ENCODE measurements around the gene PRR23B. TPM values are rescaled to one million over a fixed set of nuclear protein-coding genes. Genes with fewer than 3 reads are reported as not detected.

Gene PRR23B
- total RNA-seq, 1 donor from 2014 or later = not detected

- no peaks in the 10 kb centered on the region for H3K27me3 Mint-ChIP-seq (ENCODE audit: insufficient read depth, low read depth)
Observed at GRCh38 chr3:139044366-139045210, 23.9 kb upstream of the PRR23B start, which contains the start of gene PRR23C. PRR23C (minus strand) TSS chr3:139044892; CDS start chr3:139044620, 272 bp downstream.

DNA sequence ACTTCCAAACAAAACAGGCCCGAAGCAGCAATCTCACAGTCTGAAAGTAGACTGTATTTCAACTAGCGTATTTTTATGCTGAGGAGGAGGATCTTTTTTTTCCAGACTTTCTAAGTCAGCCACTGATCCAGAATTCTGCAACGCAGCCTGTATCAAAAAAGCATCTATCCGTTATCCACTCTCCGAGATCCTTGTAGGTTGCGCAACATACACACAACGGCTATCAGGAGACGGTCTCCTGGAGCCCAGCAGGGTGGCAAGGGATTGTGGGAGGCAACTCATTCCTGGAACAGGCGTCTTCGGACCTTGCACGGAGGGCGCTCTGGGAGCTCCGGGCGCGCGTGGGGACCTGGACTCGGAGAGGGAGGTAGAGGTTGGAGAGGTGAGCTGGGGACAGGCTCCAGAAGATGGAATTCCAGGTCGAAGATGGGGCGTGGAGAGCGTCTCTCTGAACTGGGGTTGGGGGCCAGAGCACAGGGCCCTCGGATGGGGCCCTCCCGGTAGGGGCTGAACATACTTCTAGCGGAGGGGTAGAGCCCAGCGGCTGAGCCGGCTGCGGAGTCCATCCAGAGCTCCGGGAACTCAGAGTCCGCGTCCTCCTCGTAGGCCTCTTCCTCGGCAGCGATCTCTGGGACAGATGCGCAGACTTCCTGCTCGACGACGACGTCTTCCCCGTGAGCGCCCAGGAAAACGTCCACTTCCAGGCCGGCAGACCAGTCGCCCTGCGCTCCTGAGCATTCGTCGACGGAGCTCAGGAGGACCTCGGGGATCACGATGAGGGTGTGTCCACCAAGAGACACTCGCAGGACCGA, 23.0 kb upstream of the PRR23B start:
- no peak overlapping the region for H2AFZ ChIP-seq (replicated peaks)

More at GRCh38 chr3:139044366-139045210, 23.9 kb upstream of the PRR23B start, which contains the start of gene PRR23C:
- no peaks in the 10 kb centered on the region for H3K36me3 Mint-ChIP-seq
- H3K4me1 ChIP-seq = no peaks in the 10 kb centered on the region
- H3K27ac Mint-ChIP-seq = no peak within 1 kb of the TSS
- no peaks in the 10 kb centered on the region for H3K79me2 ChIP-seq (ENCODE audit: low read depth)
- no peak within 1 kb of the TSS for H3K4me2 ChIP-seq
- H3K4me3 ChIP-seq = no peak within 1 kb of the TSS
- H3K9me3 ChIP-seq (ENCODE audit: low read depth) = no peaks in the 10 kb centered on the region
- no peak within 1 kb of the TSS for H3K4me3 Mint-ChIP-seq
- TF ChIP-seq EZH2phosphoT487 (IDR thresholded peaks at IDR 0.05) (no peak), EZH2 (IDR thresholded peaks at IDR 0.05) (no peak)
- TF ChIP-seq, protein P1, sequence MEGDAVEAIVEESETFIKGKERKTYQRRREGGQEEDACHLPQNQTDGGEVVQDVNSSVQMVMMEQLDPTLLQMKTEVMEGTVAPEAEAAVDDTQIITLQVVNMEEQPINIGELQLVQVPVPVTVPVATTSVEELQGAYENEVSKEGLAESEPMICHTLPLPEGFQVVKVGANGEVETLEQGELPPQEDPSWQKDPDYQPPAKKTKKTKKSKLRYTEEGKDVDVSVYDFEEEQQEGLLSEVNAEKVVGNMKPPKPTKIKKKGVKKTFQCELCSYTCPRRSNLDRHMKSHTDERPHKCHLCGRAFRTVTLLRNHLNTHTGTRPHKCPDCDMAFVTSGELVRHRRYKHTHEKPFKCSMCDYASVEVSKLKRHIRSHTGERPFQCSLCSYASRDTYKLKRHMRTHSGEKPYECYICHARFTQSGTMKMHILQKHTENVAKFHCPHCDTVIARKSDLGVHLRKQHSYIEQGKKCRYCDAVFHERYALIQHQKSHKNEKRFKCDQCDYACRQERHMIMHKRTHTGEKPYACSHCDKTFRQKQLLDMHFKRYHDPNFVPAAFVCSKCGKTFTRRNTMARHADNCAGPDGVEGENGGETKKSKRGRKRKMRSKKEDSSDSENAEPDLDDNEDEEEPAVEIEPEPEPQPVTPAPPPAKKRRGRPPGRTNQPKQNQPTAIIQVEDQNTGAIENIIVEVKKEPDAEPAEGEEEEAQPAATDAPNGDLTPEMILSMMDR (IDR thresholded peaks at IDR 0.05) = no peak
- H2AFZ ChIP-seq (replicated peaks) = no peak within 1 kb of the TSS
- H3K27ac ChIP-seq = no peak within 1 kb of the TSS
- no peaks in the 10 kb centered on the region for H3K4me1 Mint-ChIP-seq
- no peak within 1 kb of the TSS for H3K9ac ChIP-seq
- H3K36me3 ChIP-seq = no peaks in the 10 kb centered on the region
- no peaks in the 10 kb centered on the region for H3K27me3 ChIP-seq
- H3K9me3 Mint-ChIP-seq = peaks cover 21% of the 10 kb centered on the region
- H4K20me1 ChIP-seq (ENCODE audit: low read depth) = no peaks in the 10 kb centered on the region
- no peak for DNase-seq (ENCODE audit: low spot score)
- no peaks in the 10 kb centered on the region for H3F3A ChIP-seq (ENCODE audit: low read depth)

GRCh38 chr3:139037478-139037877, 16.8 kb upstream of the PRR23B start:
- no peak overlapping the region for H2AFZ ChIP-seq (replicated peaks)
- H3F3A ChIP-seq (ENCODE audit: low read depth) = no peaks in the 10 kb centered on the region
- H3K79me2 ChIP-seq (ENCODE audit: low read depth) = no peaks in the 10 kb centered on the region
- no peaks in the 10 kb centered on the region for H4K20me1 ChIP-seq (ENCODE audit: low read depth)
- H3K9me3 ChIP-seq (ENCODE audit: low read depth) = no peaks in the 10 kb centered on the region
- H3K27me3 Mint-ChIP-seq (ENCODE audit: insufficient read depth, low read depth) = no peaks in the 10 kb centered on the region
- no peaks in the 10 kb centered on the region for H3K4me1 ChIP-seq
- H3K4me2 ChIP-seq = no peak overlapping the region
- H3K27ac Mint-ChIP-seq = no peak overlapping the region
- no peak for DNase-seq (ENCODE audit: low spot score)
- no peaks in the 10 kb centered on the region for H3K27me3 ChIP-seq
- H3K4me3 ChIP-seq = no peak overlapping the region
- no peak overlapping the region for H3K27ac ChIP-seq
- no peaks in the 10 kb centered on the region for H3K36me3 Mint-ChIP-seq
- H3K9ac ChIP-seq = no peak overlapping the region
- no peaks in the 10 kb centered on the region for H3K9me3 Mint-ChIP-seq
- TF ChIP-seq EZH2phosphoT487 (IDR thresholded peaks at IDR 0.05) (no peak), EZH2 (IDR thresholded peaks at IDR 0.05) (no peak)
- TF ChIP-seq, protein P1 (IDR thresholded peaks at IDR 0.05) = no peak
- H3K4me1 Mint-ChIP-seq = no peaks in the 10 kb centered on the region
- no peak overlapping the region for H3K4me3 Mint-ChIP-seq
- H3K36me3 ChIP-seq = no peaks in the 10 kb centered on the region

More for the DNA sequence above, 23.0 kb upstream of the PRR23B start:
- no peaks in the 10 kb centered on the region for H3K36me3 ChIP-seq
- no peak overlapping the region for H3K27ac ChIP-seq
- Mint-ChIP-seq H3K27me3 (ENCODE audit: insufficient read depth, low read depth) (no peaks in the 10 kb centered on the region), H3K4me1 (no peaks in the 10 kb centered on the region), H3K27ac (no peak overlapping the region), H3K4me3 (no peak overlapping the region), H3K9me3 (peaks cover 21% of the 10 kb centered on the region), H3K36me3 (no peaks in the 10 kb centered on the region)
- no peak overlapping the region for H3K4me2 ChIP-seq
- H3F3A ChIP-seq (ENCODE audit: low read depth) = no peaks in the 10 kb centered on the region
- TF ChIP-seq, protein P1 (IDR thresholded peaks at IDR 0.05) = no peak
- TF ChIP-seq EZH2 (IDR thresholded peaks at IDR 0.05) (no peak), EZH2phosphoT487 (IDR thresholded peaks at IDR 0.05) (no peak)
- H3K27me3 ChIP-seq = no peaks in the 10 kb centered on the region
- H3K9ac ChIP-seq = no peak overlapping the region
- H3K79me2 ChIP-seq (ENCODE audit: low read depth) = no peaks in the 10 kb centered on the region
- H3K4me3 ChIP-seq = no peak overlapping the region
- no peaks in the 10 kb centered on the region for H3K9me3 ChIP-seq (ENCODE audit: low read depth)
- no peaks in the 10 kb centered on the region for H3K4me1 ChIP-seq
- DNase-seq (ENCODE audit: low spot score) = no peak
- no peaks in the 10 kb centered on the region for H4K20me1 ChIP-seq (ENCODE audit: low read depth)

Measured in neural progenitor cell (in vitro differentiated cells).